Measurements from ENCODE around the gene RTTN.

Gene RTTN

GRCh38 chr18:70019136-70019535 is 186.4 kb downstream of the RTTN start:
- no peak for DNase-seq (ENCODE audit: low read depth)
- TF ChIP-seq CTCF (IDR thresholded peaks at IDR 0.05; ENCODE audit: control insufficient read depth, insufficient read depth, low read depth, low read length, missing control alignments), result no peak
- no peak overlapping the region for H3K4me3 ChIP-seq (ENCODE audit: control insufficient read depth, low read depth, low read length)

- no peak overlapping the region for H3K4me3 ChIP-seq (ENCODE audit: control insufficient read depth, low read depth, low read length)
- TF ChIP-seq CTCF (IDR thresholded peaks at IDR 0.05; ENCODE audit: control insufficient read depth, insufficient read depth, low read depth, low read length, missing control alignments), result no peak
- no peak for DNase-seq (ENCODE audit: low read depth)
These were observed 190.4 kb downstream of the RTTN start for GRCh38 chr18:70015127-70015526.

GRCh38 chr18:70005580-70005979 is 199.9 kb downstream of the RTTN start:
- no peak for TF ChIP-seq CTCF (IDR thresholded peaks at IDR 0.05; ENCODE audit: control insufficient read depth, insufficient read depth, low read depth, low read length, missing control alignments)
- no peak for DNase-seq (ENCODE audit: low read depth)
- H3K4me3 ChIP-seq (ENCODE audit: control insufficient read depth, low read depth, low read length), result no peak overlapping the region

GRCh38 chr18:70004696-70005095 is 200.8 kb downstream of the RTTN start:
- H3K4me3 ChIP-seq (ENCODE audit: control insufficient read depth, low read depth, low read length), result no peak overlapping the region
- TF ChIP-seq CTCF (IDR thresholded peaks at IDR 0.05; ENCODE audit: control insufficient read depth, insufficient read depth, low read depth, low read length, missing control alignments), result no peak
- DNase-seq (ENCODE audit: low read depth), result no peak

GRCh38 chr18:69999656-70000055 is 205.8 kb downstream of the RTTN start:
- DNase-seq (ENCODE audit: low read depth), result no peak
- no peak overlapping the region for H3K4me3 ChIP-seq (ENCODE audit: control insufficient read depth, low read depth, low read length)
- no peak for TF ChIP-seq CTCF (IDR thresholded peaks at IDR 0.05; ENCODE audit: control insufficient read depth, insufficient read depth, low read depth, low read length, missing control alignments)

GRCh38 chr18:69998523-69998987 is 206.9 kb downstream of the RTTN start:
- DNase-seq (ENCODE audit: low read depth), result no peak
- no peak overlapping the region for H3K4me3 ChIP-seq (ENCODE audit: control insufficient read depth, low read depth, low read length)

More at GRCh38 chr18:69998523-69998987, 206.9 kb downstream of the RTTN start:
- no peak for TF ChIP-seq CTCF (IDR thresholded peaks at IDR 0.05; ENCODE audit: control insufficient read depth, insufficient read depth, low read depth, low read length, missing control alignments)
